Kidney epithelial cell (primary cell): ENCODE results near the gene DPP6. TPM values are rescaled to one million over a fixed set of nuclear protein-coding genes. Genes with fewer than 3 reads are reported as not detected.

ENCODE experiments used
- DNase-seq: peaks from one replicate; pipeline ENCODE4 v3.0.0-alpha.2; 2010; ENCODE audit warnings: low read depth
- H3K27me3 ChIP-seq: 2 replicates; pipeline ENCODE4 v1.6.0; 2011; ENCODE audit warnings: low read length; ENCODE audit not compliant: control insufficient read depth, insufficient read depth
- H3K36me3 ChIP-seq: 2 replicates; pipeline ENCODE4 v1.5.1; 2011; ENCODE audit warnings: low read length; ENCODE audit not compliant: control insufficient read depth, insufficient read depth
- H3K4me3 ChIP-seq: 2 replicates; pipeline ENCODE4 v1.5.1; 2011; ENCODE audit warnings: low read depth, mild to moderate bottlenecking, control low read depth, low read length
- total RNA-seq: library from RNA; depleted of rRNA; stranded (reverse); fragments of >200 nt; gene quantifications from 2 replicates; pipeline ENCODE4 v1.2.3, GENCODE V29; 2015
- TF ChIP-seq, protein P1 (sequence below): IDR thresholded peaks from 2 replicates; pipeline ENCODE4 v1.5.1; 2011; ENCODE audit warnings: mild to moderate bottlenecking, moderate library complexity, low read length, control low read depth, inconsistent platforms; ENCODE audit not compliant: insufficient read depth, poor library complexity, severe bottlenecking

The DPP6 gene
- total RNA-seq, 1 donor from 2014 or later = 0.84 TPM

DNA sequence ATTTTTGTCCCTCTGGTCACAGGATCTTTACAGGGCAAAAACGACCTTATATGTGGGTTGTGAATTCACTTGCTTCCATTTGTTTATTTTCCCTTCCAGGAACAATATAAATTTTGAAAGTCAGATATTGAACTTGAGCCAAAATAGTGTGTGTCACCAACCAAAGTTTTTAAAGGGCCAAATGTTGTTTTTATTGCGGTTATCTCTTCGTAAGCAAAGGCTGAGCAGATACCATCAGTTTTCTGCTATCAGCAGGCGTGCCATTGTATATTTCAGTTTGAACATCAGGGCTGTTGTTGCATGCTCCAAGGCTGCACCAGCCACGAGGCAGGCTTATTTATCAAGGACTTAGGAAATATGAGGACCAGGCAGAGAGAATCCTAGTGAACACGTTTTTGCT lies 790.4 kb downstream of the DPP6 start:
- peaks cover 3% of the 10 kb centered on the region for H3K27me3 ChIP-seq
- DNase-seq = no peak
- H3K4me3 ChIP-seq = no peak overlapping the region
- TF ChIP-seq, protein P1, sequence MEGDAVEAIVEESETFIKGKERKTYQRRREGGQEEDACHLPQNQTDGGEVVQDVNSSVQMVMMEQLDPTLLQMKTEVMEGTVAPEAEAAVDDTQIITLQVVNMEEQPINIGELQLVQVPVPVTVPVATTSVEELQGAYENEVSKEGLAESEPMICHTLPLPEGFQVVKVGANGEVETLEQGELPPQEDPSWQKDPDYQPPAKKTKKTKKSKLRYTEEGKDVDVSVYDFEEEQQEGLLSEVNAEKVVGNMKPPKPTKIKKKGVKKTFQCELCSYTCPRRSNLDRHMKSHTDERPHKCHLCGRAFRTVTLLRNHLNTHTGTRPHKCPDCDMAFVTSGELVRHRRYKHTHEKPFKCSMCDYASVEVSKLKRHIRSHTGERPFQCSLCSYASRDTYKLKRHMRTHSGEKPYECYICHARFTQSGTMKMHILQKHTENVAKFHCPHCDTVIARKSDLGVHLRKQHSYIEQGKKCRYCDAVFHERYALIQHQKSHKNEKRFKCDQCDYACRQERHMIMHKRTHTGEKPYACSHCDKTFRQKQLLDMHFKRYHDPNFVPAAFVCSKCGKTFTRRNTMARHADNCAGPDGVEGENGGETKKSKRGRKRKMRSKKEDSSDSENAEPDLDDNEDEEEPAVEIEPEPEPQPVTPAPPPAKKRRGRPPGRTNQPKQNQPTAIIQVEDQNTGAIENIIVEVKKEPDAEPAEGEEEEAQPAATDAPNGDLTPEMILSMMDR = no peak
- H3K36me3 ChIP-seq = no peaks in the 10 kb centered on the region

DNA sequence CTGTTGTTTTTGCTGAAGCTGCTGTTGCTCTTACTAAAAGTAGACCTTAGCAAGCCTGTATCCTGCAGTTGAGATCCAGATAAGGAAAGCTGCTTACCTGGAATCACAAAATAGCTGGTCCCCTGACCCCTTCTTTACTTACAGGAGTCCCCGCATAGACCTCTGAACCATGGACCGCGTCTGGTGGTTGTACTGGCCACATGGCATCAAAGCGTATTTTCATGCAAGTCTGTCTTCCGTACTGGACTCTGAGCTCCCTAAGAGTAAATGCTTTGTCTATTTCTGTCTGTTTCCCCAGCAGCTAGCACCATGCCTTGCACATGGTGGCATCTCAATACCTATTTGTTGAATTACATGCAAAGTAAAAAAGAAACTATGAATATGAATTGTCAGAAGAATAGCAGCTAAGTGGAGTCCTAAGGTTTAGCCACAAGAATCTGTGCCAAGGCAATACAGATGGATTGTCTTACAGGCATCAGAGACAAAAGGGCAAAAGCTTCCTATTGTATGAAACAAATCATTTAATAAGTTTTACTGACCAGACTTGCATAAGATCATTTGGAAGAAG lies 791.6 kb downstream of the DPP6 start:
- H3K27me3 ChIP-seq = peaks cover 3% of the 10 kb centered on the region
- H3K4me3 ChIP-seq = no peak overlapping the region
- H3K36me3 ChIP-seq = no peaks in the 10 kb centered on the region
- TF ChIP-seq, protein P1 = no peak
- no peak for DNase-seq

DNA sequence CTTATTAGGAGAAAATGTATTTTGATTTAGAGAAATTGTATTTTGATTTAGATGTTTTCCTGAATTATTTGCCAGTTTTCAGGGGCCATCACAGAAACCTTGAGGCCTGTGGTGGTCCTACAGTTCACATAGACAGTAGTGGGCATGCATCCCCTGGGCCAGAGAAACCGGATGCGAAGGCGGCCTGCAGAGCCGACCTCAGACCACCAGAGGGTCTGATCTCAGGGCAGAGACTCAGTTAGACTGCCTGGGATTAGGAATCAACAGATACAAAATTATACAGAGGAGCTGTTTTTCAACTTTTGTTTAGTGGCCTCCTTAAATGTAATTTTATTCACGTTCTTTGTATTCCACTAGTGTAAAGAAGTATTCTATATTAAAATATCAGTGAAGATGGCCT lies 792.3 kb downstream of the DPP6 start:
- Histone ChIP-seq H3K36me3 (no peaks in the 10 kb centered on the region), H3K4me3 (no peak overlapping the region), H3K27me3 (peaks cover 3% of the 10 kb centered on the region)
- TF ChIP-seq, protein P1 = no peak
- no peak for DNase-seq

DNA sequence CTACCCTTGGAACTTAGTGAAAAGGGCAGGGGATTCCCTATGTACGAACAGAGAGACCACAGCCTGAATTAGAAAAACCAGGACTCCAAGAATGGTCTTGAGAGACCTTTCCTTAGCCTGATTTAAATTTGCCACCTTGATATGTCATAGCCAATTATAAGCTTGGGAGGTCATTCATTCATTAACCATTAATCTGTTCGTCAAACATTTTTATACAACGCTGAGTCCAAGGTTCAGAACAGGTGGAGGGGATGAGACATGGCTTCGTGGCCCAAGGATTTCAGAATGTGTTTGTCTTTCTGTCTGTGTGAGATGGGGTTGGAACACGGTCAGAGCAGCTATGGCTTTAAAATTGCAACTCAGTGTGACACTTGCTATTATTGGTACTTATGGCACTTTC lies 792.8 kb downstream of the DPP6 start:
- no peaks in the 10 kb centered on the region for H3K36me3 ChIP-seq
- H3K4me3 ChIP-seq = no peak overlapping the region
- TF ChIP-seq, protein P1 = no peak
- H3K27me3 ChIP-seq = peaks cover 3% of the 10 kb centered on the region
- DNase-seq = no peak

DNA sequence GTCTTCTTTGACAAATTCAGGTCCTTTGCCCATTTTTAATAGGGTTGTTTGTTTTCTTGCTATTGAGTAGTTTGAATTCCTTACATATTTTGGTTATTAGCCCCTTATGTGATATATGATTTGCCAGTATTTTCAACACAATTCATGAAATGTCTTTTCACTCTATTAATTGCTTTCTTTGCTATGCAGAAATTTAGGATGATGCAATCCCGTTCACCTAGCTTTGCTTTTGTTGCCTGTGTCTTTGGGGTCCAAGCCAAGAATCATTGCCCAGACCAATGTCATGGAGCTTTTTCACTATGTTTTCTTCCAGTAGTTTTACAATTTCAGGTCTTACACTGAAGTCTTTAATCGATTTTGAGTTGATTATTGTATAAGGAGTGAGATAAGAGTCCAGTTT lies 796.3 kb downstream of the DPP6 start:
- TF ChIP-seq, protein P1 = no peak
- no peaks in the 10 kb centered on the region for H3K27me3 ChIP-seq
- no peak overlapping the region for H3K4me3 ChIP-seq
- DNase-seq = no peak
- H3K36me3 ChIP-seq = no peaks in the 10 kb centered on the region

DNA sequence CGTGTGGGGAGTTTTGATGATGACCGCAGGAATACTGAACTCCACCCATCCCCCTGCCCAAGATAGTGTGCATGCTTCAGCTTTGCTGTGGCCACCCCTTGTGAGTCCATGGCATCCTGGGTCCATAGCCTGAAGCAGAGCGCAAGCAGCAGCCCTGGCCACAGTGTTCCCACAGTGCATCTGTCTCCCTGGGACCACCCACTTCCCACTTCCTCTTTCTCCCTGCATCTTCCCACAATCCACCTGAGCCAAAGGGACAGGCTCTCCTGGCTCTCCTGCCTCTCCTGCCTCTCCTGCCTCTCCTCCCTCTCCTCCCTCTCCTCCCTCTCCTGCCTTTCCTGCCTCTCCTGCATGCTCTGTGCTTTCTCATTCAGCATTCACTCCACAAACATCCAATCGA lies 800.0 kb downstream of the DPP6 start:
- no peaks in the 10 kb centered on the region for H3K27me3 ChIP-seq
- TF ChIP-seq, protein P1 = no peak

More for the DNA sequence above, 800.0 kb downstream of the DPP6 start:
- no peak overlapping the region for H3K4me3 ChIP-seq
- no peaks in the 10 kb centered on the region for H3K36me3 ChIP-seq
- no peak for DNase-seq
